Sigmoid colon (tissue), 7 donors: ENCODE measurements around the gene ELFN1. TPM values are rescaled to one million over a fixed set of nuclear protein-coding genes. Genes with fewer than 3 reads are reported as not detected.

Experiments used
- DNase-seq: peaks from one replicate; pipeline ENCODE4 v3.0.0-alpha.2; 2019
- H3K27ac ChIP-seq, 4 donors: fragments of 200-600 bp; sonication (generic); one replicate each; pipeline ENCODE4 v1.5.1; 2016 to 2019; ENCODE audit warnings: mild to moderate bottlenecking in 1 of 4
- H3K27me3 ChIP-seq, 3 donors: fragments of 200-600 bp; sonication (generic); one replicate each; pipeline ENCODE4 v1.5.1; 2019; ENCODE audit warnings: mild to moderate bottlenecking in 1 of 3
- H3K36me3 ChIP-seq, 4 donors: fragments of 200-600 bp; sonication (generic); one replicate each; pipeline ENCODE4 v1.5.1; 2016 to 2019
- H3K4me1 ChIP-seq, 4 donors: fragments of 200-600 bp; sonication (generic); one replicate each; pipeline ENCODE4 v1.5.1; 2017 to 2019
- H3K4me3 ChIP-seq, 4 donors: fragments of 200-600 bp; sonication (generic); one replicate each; pipeline ENCODE4 v1.5.1; 2017 to 2019; ENCODE audit warnings: mild to moderate bottlenecking in 2 of 4, moderate library complexity in 1 of 4
- H3K9me3 ChIP-seq, 4 donors: fragments of 200-600 bp in 3 of 4; sonication (generic) in 3 of 4; one replicate each; pipeline versions ENCODE4 v1.5.1 to v1.6.1; 2013 to 2019
- EP300 ChIP-seq, 4 donors: sonication (generic); formaldehyde crosslinking; IDR thresholded peaks; one replicate each; pipeline ENCODE4 v1.6.1; 2017; ENCODE audit warnings: antibody characterized with exemption in 4 of 4
- POLR2A ChIP-seq, 2 donors: fragments of 450-650 bp; IDR thresholded peaks; one replicate each; pipeline ENCODE4 v1.6.1; 2016; ENCODE audit warnings: antibody characterized with exemption in 2 of 2, mild to moderate bottlenecking in 2 of 2, moderate library complexity in 2 of 2
- POLR2AphosphoS5 ChIP-seq, 4 donors: sonication (generic); formaldehyde crosslinking; IDR thresholded peaks; one replicate each; pipeline ENCODE4 v1.6.1; 2017; ENCODE audit warnings: antibody characterized with exemption in 4 of 4
- WGBS, 2 donors: extraction: QIAGEN DNeasy Blood & Tissue Kit; methylation state at CpG; one replicate each; pipeline ENCODE4 v1.1.7; 2013; 5-methylcytosine and 5-hydroxymethylcytosine counted together
- intact Hi-C: fragments of 100-400 bp; cut with DNase I; formaldehyde crosslinking; loops from one replicate; pipeline ENCODE4 v1.15.1; 2023
- polyA plus RNA-seq, 3 donors: library from polyadenylated mRNA; stranded (reverse); fragments of 200-250 nt; gene quantifications; one replicate each; pipeline ENCODE4 v1.2.3, GENCODE V29; 2013
- total RNA-seq, 4 donors: library from RNA; depleted of rRNA; stranded (reverse); fragments of >200 nt; gene quantifications; one replicate each; pipeline ENCODE4 v1.1.0, GENCODE V29; 2016
- TF ChIP-seq, protein P1 (sequence below), 4 experiments: fragments of 450-650 bp in 3 of 4; fragments of 200-600 bp in 1 of 4; IDR thresholded peaks; one replicate each; pipeline ENCODE4 v1.5.1; 2016 to 2019; ENCODE audit warnings: antibody characterized with exemption in 4 of 4, mild to moderate bottlenecking in 3 of 4, moderate library complexity in 2 of 4
- donor health status: healthy with polysubstance abuse.
- donor health status: Bipolar disorder and iron deficiency.
- donor health status: healthy.

Gene ELFN1
- total and polyA plus RNA-seq, 7 donors = 0.33 to 0.83 (median 0.54) TPM; not detected in 2

GRCh38 chr7:1729773-1730172, 59.7 kb downstream of the ELFN1 start:
- intact Hi-C loops = no loop called here
- Histone ChIP-seq H3K27me3 (peaks cover 0 to 28% (median 7%) of the 10 kb centered on the region in 3 donors), H3K4me3 (no peak overlapping the region), H3K4me1 (peaks cover 0 to 11% (median 9%) of the 10 kb centered on the region in 4 donors), H3K9me3 (peaks cover 0 to 11% (median 8%) of the 10 kb centered on the region in 4 donors), H3K27ac (no peak overlapping the region), H3K36me3 (no peaks in the 10 kb centered on the region)
- TF ChIP-seq POLR2AphosphoS5 (IDR thresholded peaks at IDR 0.05) = no peak
- no peak for TF ChIP-seq POLR2A (IDR thresholded peaks at IDR 0.05)
- no peak for TF ChIP-seq EP300 (IDR thresholded peaks at IDR 0.05)
- TF ChIP-seq, protein P1, sequence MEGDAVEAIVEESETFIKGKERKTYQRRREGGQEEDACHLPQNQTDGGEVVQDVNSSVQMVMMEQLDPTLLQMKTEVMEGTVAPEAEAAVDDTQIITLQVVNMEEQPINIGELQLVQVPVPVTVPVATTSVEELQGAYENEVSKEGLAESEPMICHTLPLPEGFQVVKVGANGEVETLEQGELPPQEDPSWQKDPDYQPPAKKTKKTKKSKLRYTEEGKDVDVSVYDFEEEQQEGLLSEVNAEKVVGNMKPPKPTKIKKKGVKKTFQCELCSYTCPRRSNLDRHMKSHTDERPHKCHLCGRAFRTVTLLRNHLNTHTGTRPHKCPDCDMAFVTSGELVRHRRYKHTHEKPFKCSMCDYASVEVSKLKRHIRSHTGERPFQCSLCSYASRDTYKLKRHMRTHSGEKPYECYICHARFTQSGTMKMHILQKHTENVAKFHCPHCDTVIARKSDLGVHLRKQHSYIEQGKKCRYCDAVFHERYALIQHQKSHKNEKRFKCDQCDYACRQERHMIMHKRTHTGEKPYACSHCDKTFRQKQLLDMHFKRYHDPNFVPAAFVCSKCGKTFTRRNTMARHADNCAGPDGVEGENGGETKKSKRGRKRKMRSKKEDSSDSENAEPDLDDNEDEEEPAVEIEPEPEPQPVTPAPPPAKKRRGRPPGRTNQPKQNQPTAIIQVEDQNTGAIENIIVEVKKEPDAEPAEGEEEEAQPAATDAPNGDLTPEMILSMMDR (IDR thresholded peaks at IDR 0.05) = no peak
- DNase-seq = no peak
- WGBS, 2 donors = 95% methylated on average over 16 of the region's 16 CpGs

DNA sequence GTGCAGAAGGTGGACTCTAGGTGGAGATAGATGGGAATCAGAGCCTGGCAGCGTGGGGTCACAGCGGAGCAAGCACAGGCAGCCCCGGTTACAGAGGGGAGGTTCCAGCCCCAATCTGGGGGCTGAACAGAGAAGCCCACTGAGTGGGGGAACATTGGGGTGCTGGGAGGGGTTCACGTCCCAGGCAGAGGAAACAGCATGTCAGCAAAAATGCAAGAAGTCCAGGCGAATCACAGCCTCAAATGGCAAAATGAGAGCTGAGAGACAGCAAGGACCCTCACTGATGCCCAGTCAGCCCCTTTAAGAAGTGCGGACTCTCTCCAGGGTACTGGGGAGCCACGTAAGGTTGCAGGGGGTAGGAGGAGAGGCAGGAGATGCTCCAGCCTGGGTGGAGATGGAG, 62.0 kb downstream of the ELFN1 start:
- peaks cover 0 to 20% (median 0%) of the 10 kb centered on the region in 3 donors for H3K27me3 ChIP-seq
- WGBS, 2 donors = 86 to 94% methylated on average over 7 of the region's 7 CpGs
- TF ChIP-seq, protein P1 (IDR thresholded peaks at IDR 0.05) = no peak
- TF ChIP-seq POLR2AphosphoS5 (IDR thresholded peaks at IDR 0.05) (no peak), EP300 (IDR thresholded peaks at IDR 0.05) (no peak), POLR2A (IDR thresholded peaks at IDR 0.05) (no peak)

GRCh38 chr7:1732645-1733044, 62.6 kb downstream of the ELFN1 start:
- H3K9me3 ChIP-seq = peaks cover 0 to 11% (median 8%) of the 10 kb centered on the region in 4 donors
- DNase-seq = no peak
- H3K4me3 ChIP-seq = no peak overlapping the region
- H3K4me1 ChIP-seq = no peaks in the 10 kb centered on the region
- 80 to 88% methylated on average over 10 of the region's 10 CpGs for WGBS, 2 donors
- no peak overlapping the region for H3K27ac ChIP-seq
- H3K27me3 ChIP-seq = peaks cover 0 to 18% (median 0%) of the 10 kb centered on the region in 3 donors
- TF ChIP-seq POLR2AphosphoS5 (IDR thresholded peaks at IDR 0.05) (no peak), EP300 (IDR thresholded peaks at IDR 0.05) (no peak), POLR2A (IDR thresholded peaks at IDR 0.05) (no peak)
- TF ChIP-seq, protein P1 (IDR thresholded peaks at IDR 0.05) = no peak
- intact Hi-C loops = no loop called here
- H3K36me3 ChIP-seq = no peaks in the 10 kb centered on the region

More for the DNA sequence above, 62.0 kb downstream of the ELFN1 start:
- no peak overlapping the region for H3K4me3 ChIP-seq
- H3K4me1 ChIP-seq = no peaks in the 10 kb centered on the region
- no peak for DNase-seq
- intact Hi-C loops = no loop called here
- H3K36me3 ChIP-seq = no peaks in the 10 kb centered on the region
- peaks cover 0 to 11% (median 8%) of the 10 kb centered on the region in 4 donors for H3K9me3 ChIP-seq
- H3K27ac ChIP-seq = no peak overlapping the region

GRCh38 chr7:1733206-1733907, 63.3 kb downstream of the ELFN1 start:
- intact Hi-C loops = no loop called here
- H3K4me3 ChIP-seq = no peak overlapping the region
- no peak for DNase-seq
- H3K27ac ChIP-seq = no peak overlapping the region
- WGBS, 2 donors = 24 to 67% methylated on average over 19 of the region's 19 CpGs
- H3K27me3 ChIP-seq = peaks cover 0 to 18% (median 0%) of the 10 kb centered on the region in 3 donors
- TF ChIP-seq POLR2A (IDR thresholded peaks at IDR 0.05) = no peak
- TF ChIP-seq, protein P1 (IDR thresholded peaks at IDR 0.05) = no peak
- TF ChIP-seq EP300 (IDR thresholded peaks at IDR 0.05) = no peak
- no peak for TF ChIP-seq POLR2AphosphoS5 (IDR thresholded peaks at IDR 0.05)
- peaks cover 0 to 11% (median 8%) of the 10 kb centered on the region in 4 donors for H3K9me3 ChIP-seq
- no peaks in the 10 kb centered on the region for H3K4me1 ChIP-seq
- no peaks in the 10 kb centered on the region for H3K36me3 ChIP-seq
